ENCODE results near the gene CAMTA1.
"Not testable (repeated sequence)": the region's sequence is repeated elsewhere in the genome, so short reads cannot be mapped to it uniquely, and the experiment has no call there.

Gene CAMTA1

GRCh38 chr1:7684861-7685635, 899.8 kb downstream of the CAMTA1 start:
- in situ Hi-C loops (cut with HindIII; ENCODE audit: low pct_unique_long_range_greater_than_20kb, low sequenced_read_pairs) = no loop called here
- TF ChIP-seq JUND (IDR thresholded peaks at IDR 0.05; ENCODE audit: low read depth) = no peak
- DNase-seq (ENCODE audit: low read depth in 1 of 2, low spot score in 1 of 2) = no peak

DNA sequence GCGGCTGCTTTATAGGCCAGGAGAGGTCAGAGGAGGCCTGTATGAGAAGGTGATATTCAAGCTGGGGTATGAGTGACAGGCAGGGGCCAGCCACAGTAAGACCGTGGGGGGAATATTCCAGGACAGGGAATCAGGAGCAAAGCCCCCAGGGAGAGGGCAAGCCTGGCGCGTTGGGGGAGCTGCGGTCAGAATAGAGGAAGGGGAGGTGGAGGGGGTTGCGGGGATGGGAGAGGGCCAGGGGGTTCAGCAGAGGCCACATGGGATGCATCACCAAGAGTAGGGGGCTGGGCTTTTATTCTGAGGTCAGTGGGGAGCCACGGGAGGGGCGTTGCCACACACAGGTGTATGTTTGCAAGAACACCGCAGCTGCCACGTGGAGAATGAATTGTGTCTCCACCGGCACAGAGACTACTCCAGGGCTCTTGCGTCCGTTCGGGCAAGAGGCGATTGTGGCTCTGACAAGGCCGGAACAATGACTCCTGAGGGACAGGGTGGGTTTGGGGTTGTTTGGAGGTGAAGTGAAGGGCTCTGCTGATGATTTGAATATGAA, 901.1 kb downstream of the CAMTA1 start:
- no peak for TF ChIP-seq JUND (IDR thresholded peaks at IDR 0.05; ENCODE audit: low read depth)
- in situ Hi-C loops (cut with HindIII; ENCODE audit: low pct_unique_long_range_greater_than_20kb, low sequenced_read_pairs) = no loop called here
- no peak for DNase-seq (ENCODE audit: low read depth in 1 of 2, low spot score in 1 of 2)

DNA sequence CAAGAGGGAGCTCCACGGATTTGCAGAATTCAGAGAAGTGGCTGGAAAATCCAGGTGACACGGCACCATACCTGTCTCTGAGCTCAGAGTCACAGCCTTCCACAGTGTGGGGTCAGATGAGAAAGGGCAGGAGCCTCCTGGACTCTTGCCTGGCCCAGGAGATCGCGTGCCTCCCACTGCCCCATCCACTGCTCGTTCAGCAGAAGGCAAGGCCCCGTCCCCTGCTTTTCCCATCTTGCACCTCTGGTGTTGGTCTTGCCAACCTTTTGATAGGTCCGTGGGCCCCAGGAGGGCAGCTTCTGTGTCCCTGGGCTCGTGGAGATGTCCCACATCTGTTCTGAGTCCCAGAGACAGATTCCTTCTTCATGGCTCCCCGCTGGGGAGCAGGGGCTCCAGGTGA, 902.2 kb downstream of the CAMTA1 start:
- in situ Hi-C loops (cut with HindIII; ENCODE audit: low pct_unique_long_range_greater_than_20kb, low sequenced_read_pairs) = no loop called here
- DNase-seq (ENCODE audit: low read depth in 1 of 2, low spot score in 1 of 2) = no peak
- no peak for TF ChIP-seq JUND (IDR thresholded peaks at IDR 0.05; ENCODE audit: low read depth)

DNA sequence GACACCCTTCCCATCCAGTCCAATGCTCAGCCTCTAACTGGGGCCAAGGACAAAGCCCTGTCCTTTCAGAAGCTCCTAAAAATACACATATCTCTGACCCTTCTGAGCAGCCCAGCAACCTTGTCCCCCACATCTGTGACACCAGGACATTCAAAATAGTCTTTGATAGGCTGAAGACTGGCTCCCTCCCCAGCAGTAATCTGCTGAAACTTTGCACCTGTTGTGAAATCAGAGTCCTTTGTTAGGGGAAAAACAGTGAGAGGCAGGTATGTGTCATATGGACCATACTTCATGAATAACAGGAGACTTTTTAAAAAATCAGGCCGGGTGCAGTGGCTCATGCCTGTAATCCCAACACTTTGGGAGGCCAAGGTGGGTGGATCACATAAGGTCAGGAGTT, 903.4 kb downstream of the CAMTA1 start:
- DNase-seq (ENCODE audit: low read depth in 1 of 2, low spot score in 1 of 2) = no peak
- in situ Hi-C loops (cut with HindIII; ENCODE audit: low pct_unique_long_range_greater_than_20kb, low sequenced_read_pairs) = no loop called here
- TF ChIP-seq JUND (IDR thresholded peaks at IDR 0.05; ENCODE audit: low read depth) = no peak

DNA sequence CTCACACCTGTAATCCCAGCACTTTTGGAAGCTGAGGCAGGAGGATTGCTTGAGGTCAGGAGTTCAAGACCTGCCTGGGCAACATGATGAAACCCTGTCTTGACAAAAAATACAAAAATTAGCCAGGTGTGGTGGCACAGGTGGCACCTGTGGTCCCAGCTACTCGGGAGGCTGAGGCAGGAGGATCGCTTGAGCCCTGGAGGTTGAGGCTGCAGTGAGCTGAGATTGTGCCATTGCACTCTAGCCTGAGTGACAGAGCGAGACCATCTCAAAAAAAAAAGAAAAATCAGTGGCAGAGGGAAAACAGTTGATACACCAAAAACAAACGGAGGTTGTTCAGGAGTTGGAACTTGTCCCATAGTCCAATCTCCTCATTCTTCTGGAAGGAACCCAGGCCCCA, 904.1 kb downstream of the CAMTA1 start:
- in situ Hi-C loops (cut with HindIII; ENCODE audit: low pct_unique_long_range_greater_than_20kb, low sequenced_read_pairs) = not testable (repeated sequence)

DNA sequence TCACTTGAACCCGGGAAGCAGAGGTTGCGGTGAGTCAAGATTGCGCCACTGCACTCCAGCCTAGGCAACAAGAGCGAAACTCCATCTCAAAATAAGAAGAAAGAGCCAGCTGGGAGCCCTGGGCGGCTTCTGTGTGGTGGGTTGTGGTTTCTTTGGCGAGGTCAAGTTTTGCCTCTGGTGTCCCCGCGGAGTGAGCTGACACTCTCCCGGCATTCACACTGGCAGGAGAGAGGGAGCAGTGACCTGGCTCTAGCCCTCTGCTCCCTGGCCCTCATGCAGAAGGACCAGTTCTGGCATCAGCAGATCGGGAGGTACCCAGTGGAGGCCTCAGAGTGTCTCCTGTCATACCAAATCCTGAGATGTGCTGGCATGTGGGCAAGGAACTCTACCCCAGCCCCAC, 904.8 kb downstream of the CAMTA1 start:
- no peak for TF ChIP-seq JUND (IDR thresholded peaks at IDR 0.05; ENCODE audit: low read depth)
- in situ Hi-C loops (cut with HindIII; ENCODE audit: low pct_unique_long_range_greater_than_20kb, low sequenced_read_pairs) = no loop called here
- DNase-seq (ENCODE audit: low read depth in 1 of 2, low spot score in 1 of 2) = no peak

More for the DNA sequence above, 904.1 kb downstream of the CAMTA1 start:
- DNase-seq (ENCODE audit: low read depth in 1 of 2, low spot score in 1 of 2) = not testable (repeated sequence)

DNA sequence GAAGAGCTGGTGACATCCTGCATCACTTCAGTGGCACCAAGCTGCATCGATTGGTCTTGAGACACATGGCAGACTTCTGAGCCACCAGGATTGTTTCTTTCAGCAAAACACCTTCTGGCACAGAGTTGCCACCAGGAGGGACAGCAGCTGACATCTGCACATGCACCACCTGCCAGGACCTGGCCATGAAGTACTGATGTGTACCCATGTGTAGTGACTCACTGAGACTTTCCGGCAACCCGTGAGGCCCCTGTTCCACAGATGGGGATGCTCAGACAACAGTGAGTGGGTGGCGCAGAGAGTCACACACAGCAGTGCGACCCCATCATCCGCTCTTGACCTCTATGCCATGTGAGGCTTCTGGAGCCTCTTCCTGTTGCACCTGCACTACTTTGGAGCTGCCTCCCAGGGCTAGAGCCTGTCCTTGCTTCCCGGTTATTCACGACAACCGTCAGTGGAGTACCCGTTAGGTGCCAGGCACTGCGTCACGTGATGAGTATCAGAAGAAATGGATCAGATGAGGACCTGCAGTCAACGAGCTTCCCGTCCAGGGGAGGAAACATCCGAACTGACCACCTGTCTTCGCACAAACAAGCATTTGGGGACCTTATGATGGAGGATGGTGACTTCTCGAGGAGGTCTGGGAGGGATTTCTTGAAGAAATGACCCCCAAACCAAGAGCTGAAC, 905.4 kb downstream of the CAMTA1 start:
- DNase-seq (ENCODE audit: low read depth in 1 of 2, low spot score in 1 of 2) = no peak
- TF ChIP-seq JUND (IDR thresholded peaks at IDR 0.05; ENCODE audit: low read depth) = no peak
- in situ Hi-C loops (cut with HindIII; ENCODE audit: low pct_unique_long_range_greater_than_20kb, low sequenced_read_pairs) = no loop called here

DNA sequence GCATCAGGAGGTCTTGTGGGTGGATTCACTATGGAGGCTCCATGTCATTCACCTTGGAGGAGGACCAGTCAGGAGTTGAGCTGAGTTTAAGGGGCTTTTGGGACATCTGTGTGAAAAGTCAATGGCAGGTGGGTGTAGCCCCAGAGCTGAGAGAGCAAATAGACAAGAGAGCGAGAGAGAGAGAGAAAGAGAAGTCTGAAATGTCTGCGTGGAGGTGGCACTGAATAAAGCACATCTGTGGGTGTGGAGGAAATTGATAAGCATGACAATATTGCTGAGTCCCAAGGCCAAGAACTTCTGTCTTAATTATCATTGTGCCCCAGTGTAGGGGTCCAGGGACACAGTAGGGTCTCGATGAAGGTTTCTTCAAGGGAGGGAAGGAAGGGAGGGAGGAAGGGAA, 906.3 kb downstream of the CAMTA1 start:
- in situ Hi-C loops (cut with HindIII; ENCODE audit: low pct_unique_long_range_greater_than_20kb, low sequenced_read_pairs) = no loop called here
- DNase-seq (ENCODE audit: low read depth in 1 of 2, low spot score in 1 of 2) = no peak
- no peak for TF ChIP-seq JUND (IDR thresholded peaks at IDR 0.05; ENCODE audit: low read depth)

DNA sequence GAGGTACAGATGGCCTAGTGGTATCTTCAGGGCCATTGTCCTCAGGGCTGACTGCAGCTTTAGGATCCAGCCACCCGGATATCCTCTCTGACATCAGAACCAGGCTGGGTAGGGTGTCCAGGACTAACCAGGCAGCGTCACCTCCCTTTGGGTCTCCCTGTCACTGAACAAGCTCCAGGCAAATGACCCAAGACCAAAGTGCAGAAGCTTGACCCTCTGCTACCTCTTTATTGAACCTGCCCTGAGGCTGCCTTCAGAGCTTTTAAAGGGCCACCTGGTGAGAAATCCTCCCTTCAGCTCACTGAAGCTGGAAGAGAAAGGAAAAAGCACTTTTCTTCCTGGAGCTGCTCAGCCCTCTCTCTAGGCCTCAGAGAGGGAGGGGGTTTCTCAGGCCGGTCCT, 906.8 kb downstream of the CAMTA1 start:
- DNase-seq (ENCODE audit: low read depth in 1 of 2, low spot score in 1 of 2) = no peak
- in situ Hi-C loops (cut with HindIII; ENCODE audit: low pct_unique_long_range_greater_than_20kb, low sequenced_read_pairs) = no loop called here
- TF ChIP-seq JUND (IDR thresholded peaks at IDR 0.05; ENCODE audit: low read depth) = no peak

- in situ Hi-C loops (cut with HindIII; ENCODE audit: low pct_unique_long_range_greater_than_20kb, low sequenced_read_pairs); DNase-seq (ENCODE audit: low read depth in 1 of 2, low spot score in 1 of 2): not testable (repeated sequence)
These were observed 907.8 kb downstream of the CAMTA1 start for GRCh38 chr1:7693037-7693436.

GRCh38 chr1:7693662-7694061, 908.4 kb downstream of the CAMTA1 start:
- no peak for DNase-seq (ENCODE audit: low read depth in 1 of 2, low spot score in 1 of 2)
- in situ Hi-C loops (cut with HindIII; ENCODE audit: low pct_unique_long_range_greater_than_20kb, low sequenced_read_pairs) = no loop called here
- no peak for TF ChIP-seq JUND (IDR thresholded peaks at IDR 0.05; ENCODE audit: low read depth)

- in situ Hi-C loops (cut with HindIII; ENCODE audit: low pct_unique_long_range_greater_than_20kb, low sequenced_read_pairs) = no loop called here
- DNase-seq (ENCODE audit: low read depth in 1 of 2, low spot score in 1 of 2) = no peak
- TF ChIP-seq JUND (IDR thresholded peaks at IDR 0.05; ENCODE audit: low read depth) = no peak
These were observed 909.6 kb downstream of the CAMTA1 start for GRCh38 chr1:7694600-7695496.
